ENCODE measurements around the gene SERPINA5.

Gene SERPINA5

GRCh38 chr14:94581127-94581999 lies at the start of gene SERPINA5:
Gene SERPINA5 (plus strand): TSS chr14:94581426. CDS start chr14:94587363, 5,937 bp downstream.
- Histone ChIP-seq H3K9me3 (ENCODE audit: control insufficient read depth in 1 of 2, low read length in 2 of 2) (no peaks in the 10 kb centered on the region), H3K4me3 (ENCODE audit: low read depth in 1 of 2, low read length in 2 of 2) (no peak within 1 kb of the TSS), H3K9ac (ENCODE audit: low read depth in 1 of 2, low read length in 2 of 2) (no peak within 1 kb of the TSS), H3K36me3 (ENCODE audit: control insufficient read depth in 1 of 2, insufficient read depth in 2 of 2, low read length in 2 of 2) (no peaks in the 10 kb centered on the region), H3K27ac (ENCODE audit: low read depth, low read length) (no peak within 1 kb of the TSS), H3K4me1 (ENCODE audit: control insufficient read depth in 1 of 2, insufficient read depth in 2 of 2, low read length in 2 of 2) (no peaks in the 10 kb centered on the region), H3K27me3 (ENCODE audit: control insufficient read depth in 1 of 2, insufficient read depth in 2 of 2, low read length in 2 of 2) (no peaks in the 10 kb centered on the region)

GRCh38 chr14:94532447-94532846 lies 48.8 kb upstream of the SERPINA5 start:
- Histone ChIP-seq H3K9ac (ENCODE audit: low read depth in 1 of 2, low read length in 2 of 2) (no peak overlapping the region), H3K27me3 (ENCODE audit: control insufficient read depth in 1 of 2, insufficient read depth in 2 of 2, low read length in 2 of 2) (no peaks in the 10 kb centered on the region), H3K9me3 (ENCODE audit: control insufficient read depth in 1 of 2, low read length in 2 of 2) (no peaks in the 10 kb centered on the region), H3K4me1 (ENCODE audit: control insufficient read depth in 1 of 2, insufficient read depth in 2 of 2, low read length in 2 of 2) (no peaks in the 10 kb centered on the region), H3K36me3 (ENCODE audit: control insufficient read depth in 1 of 2, insufficient read depth in 2 of 2, low read length in 2 of 2) (no peaks in the 10 kb centered on the region), H3K4me3 (ENCODE audit: low read depth in 1 of 2, low read length in 2 of 2) (no peak overlapping the region), H3K27ac (ENCODE audit: low read depth, low read length) (no peak overlapping the region)

- no peak overlapping the region for H3K9ac ChIP-seq (ENCODE audit: low read depth in 1 of 2, low read length in 2 of 2)
- no peaks in the 10 kb centered on the region for H3K27me3 ChIP-seq (ENCODE audit: control insufficient read depth in 1 of 2, insufficient read depth in 2 of 2, low read length in 2 of 2)
Measured at GRCh38 chr14:94535506-94535905, 45.7 kb upstream of the SERPINA5 start.

GRCh38 chr14:94536836-94537235 lies 44.4 kb upstream of the SERPINA5 start:
- Histone ChIP-seq H3K4me3 (ENCODE audit: low read depth in 1 of 2, low read length in 2 of 2) (no peak overlapping the region), H3K36me3 (ENCODE audit: control insufficient read depth in 1 of 2, insufficient read depth in 2 of 2, low read length in 2 of 2) (no peaks in the 10 kb centered on the region), H3K4me1 (ENCODE audit: control insufficient read depth in 1 of 2, insufficient read depth in 2 of 2, low read length in 2 of 2) (peaks cover 6 to 10% of the 10 kb centered on the region in 2 donors), H3K9me3 (ENCODE audit: control insufficient read depth in 1 of 2, low read length in 2 of 2) (no peaks in the 10 kb centered on the region), H3K27me3 (ENCODE audit: control insufficient read depth in 1 of 2, insufficient read depth in 2 of 2, low read length in 2 of 2) (no peaks in the 10 kb centered on the region), H3K27ac (ENCODE audit: low read depth, low read length) (no peak overlapping the region), H3K9ac (ENCODE audit: low read depth in 1 of 2, low read length in 2 of 2) (no peak overlapping the region)

More at GRCh38 chr14:94535506-94535905, 45.7 kb upstream of the SERPINA5 start:
- Histone ChIP-seq H3K27ac (ENCODE audit: low read depth, low read length) (no peak overlapping the region), H3K4me3 (ENCODE audit: low read depth in 1 of 2, low read length in 2 of 2) (no peak overlapping the region), H3K4me1 (ENCODE audit: control insufficient read depth in 1 of 2, insufficient read depth in 2 of 2, low read length in 2 of 2) (peaks cover 4 to 6% of the 10 kb centered on the region in 2 donors), H3K36me3 (ENCODE audit: control insufficient read depth in 1 of 2, insufficient read depth in 2 of 2, low read length in 2 of 2) (no peaks in the 10 kb centered on the region), H3K9me3 (ENCODE audit: control insufficient read depth in 1 of 2, low read length in 2 of 2) (no peaks in the 10 kb centered on the region)

- Histone ChIP-seq H3K36me3 (ENCODE audit: control insufficient read depth in 1 of 2, insufficient read depth in 2 of 2, low read length in 2 of 2) (no peaks in the 10 kb centered on the region), H3K27me3 (ENCODE audit: control insufficient read depth in 1 of 2, insufficient read depth in 2 of 2, low read length in 2 of 2) (no peaks in the 10 kb centered on the region), H3K9ac (ENCODE audit: low read depth in 1 of 2, low read length in 2 of 2) (no peak overlapping the region), H3K9me3 (ENCODE audit: control insufficient read depth in 1 of 2, low read length in 2 of 2) (no peaks in the 10 kb centered on the region), H3K27ac (ENCODE audit: low read depth, low read length) (no peak overlapping the region), H3K4me3 (ENCODE audit: low read depth in 1 of 2, low read length in 2 of 2) (no peak overlapping the region), H3K4me1 (ENCODE audit: control insufficient read depth in 1 of 2, insufficient read depth in 2 of 2, low read length in 2 of 2) (peaks cover 6 to 10% of the 10 kb centered on the region in 2 donors)
Measured at GRCh38 chr14:94538070-94538740, 43.0 kb upstream of the SERPINA5 start.

- H3K27ac ChIP-seq (ENCODE audit: low read depth, low read length) = no peak overlapping the region
- no peak overlapping the region for H3K4me3 ChIP-seq (ENCODE audit: low read depth in 1 of 2, low read length in 2 of 2)
- H3K9ac ChIP-seq (ENCODE audit: low read depth in 1 of 2, low read length in 2 of 2) = no peak overlapping the region
- H3K27me3 ChIP-seq (ENCODE audit: control insufficient read depth in 1 of 2, insufficient read depth in 2 of 2, low read length in 2 of 2) = no peaks in the 10 kb centered on the region
- H3K36me3 ChIP-seq (ENCODE audit: control insufficient read depth in 1 of 2, insufficient read depth in 2 of 2, low read length in 2 of 2) = no peaks in the 10 kb centered on the region
- no peaks in the 10 kb centered on the region for H3K9me3 ChIP-seq (ENCODE audit: control insufficient read depth in 1 of 2, low read length in 2 of 2)
- peaks cover 6 to 10% of the 10 kb centered on the region in 2 donors for H3K4me1 ChIP-seq (ENCODE audit: control insufficient read depth in 1 of 2, insufficient read depth in 2 of 2, low read length in 2 of 2)
Measured at GRCh38 chr14:94539181-94539580, 42.0 kb upstream of the SERPINA5 start.

- Histone ChIP-seq H3K4me3 (ENCODE audit: low read depth in 1 of 2, low read length in 2 of 2) (peak overlapping the region; percentile 29 to 32), H3K9me3 (ENCODE audit: control insufficient read depth in 1 of 2, low read length in 2 of 2) (no peaks in the 10 kb centered on the region), H3K27me3 (ENCODE audit: control insufficient read depth in 1 of 2, insufficient read depth in 2 of 2, low read length in 2 of 2) (no peaks in the 10 kb centered on the region), H3K9ac (ENCODE audit: low read depth in 1 of 2, low read length in 2 of 2) (no peak overlapping the region), H3K4me1 (ENCODE audit: control insufficient read depth in 1 of 2, insufficient read depth in 2 of 2, low read length in 2 of 2) (peaks cover 6 to 10% of the 10 kb centered on the region in 2 donors), H3K27ac (ENCODE audit: low read depth, low read length) (no peak overlapping the region), H3K36me3 (ENCODE audit: control insufficient read depth in 1 of 2, insufficient read depth in 2 of 2, low read length in 2 of 2) (no peaks in the 10 kb centered on the region)
Measured at GRCh38 chr14:94540031-94540794, 41.0 kb upstream of the SERPINA5 start.

GRCh38 chr14:94541234-94541975 lies 39.8 kb upstream of the SERPINA5 start:
- Histone ChIP-seq H3K9me3 (ENCODE audit: control insufficient read depth in 1 of 2, low read length in 2 of 2) (peaks cover 0 to under 1% of the 10 kb centered on the region in 2 donors), H3K27me3 (ENCODE audit: control insufficient read depth in 1 of 2, insufficient read depth in 2 of 2, low read length in 2 of 2) (peaks cover 0 to 3% of the 10 kb centered on the region in 2 donors), H3K27ac (ENCODE audit: low read depth, low read length) (no peak overlapping the region), H3K9ac (ENCODE audit: low read depth in 1 of 2, low read length in 2 of 2) (no peak overlapping the region), H3K4me3 (ENCODE audit: low read depth in 1 of 2, low read length in 2 of 2) (no peak overlapping the region), H3K4me1 (ENCODE audit: control insufficient read depth in 1 of 2, insufficient read depth in 2 of 2, low read length in 2 of 2) (peaks cover 6 to 10% of the 10 kb centered on the region in 2 donors), H3K36me3 (ENCODE audit: control insufficient read depth in 1 of 2, insufficient read depth in 2 of 2, low read length in 2 of 2) (no peaks in the 10 kb centered on the region)

- Histone ChIP-seq H3K36me3 (ENCODE audit: control insufficient read depth in 1 of 2, insufficient read depth in 2 of 2, low read length in 2 of 2) (no peaks in the 10 kb centered on the region), H3K4me3 (ENCODE audit: low read depth in 1 of 2, low read length in 2 of 2) (no peak overlapping the region), H3K9ac (ENCODE audit: low read depth in 1 of 2, low read length in 2 of 2) (no peak overlapping the region), H3K4me1 (ENCODE audit: control insufficient read depth in 1 of 2, insufficient read depth in 2 of 2, low read length in 2 of 2) (peaks cover 6 to 10% of the 10 kb centered on the region in 2 donors), H3K9me3 (ENCODE audit: control insufficient read depth in 1 of 2, low read length in 2 of 2) (peaks cover 0 to 2% of the 10 kb centered on the region in 2 donors), H3K27ac (ENCODE audit: low read depth, low read length) (no peak overlapping the region), H3K27me3 (ENCODE audit: control insufficient read depth in 1 of 2, insufficient read depth in 2 of 2, low read length in 2 of 2) (peaks cover 0 to 3% of the 10 kb centered on the region in 2 donors)
Measured at GRCh38 chr14:94542111-94542810, 39.0 kb upstream of the SERPINA5 start.
